Activated CD4-positive, alpha-beta T cell treated with anti-CD3 and anti-CD28 coated beads for 48 hours (primary cell): ENCODE results near the gene CHN1.

Source experiments
- DNase-seq: peaks from one replicate; pipeline ENCODE4 v3.0.0-alpha.2; 2020

Gene CHN1

DNA sequence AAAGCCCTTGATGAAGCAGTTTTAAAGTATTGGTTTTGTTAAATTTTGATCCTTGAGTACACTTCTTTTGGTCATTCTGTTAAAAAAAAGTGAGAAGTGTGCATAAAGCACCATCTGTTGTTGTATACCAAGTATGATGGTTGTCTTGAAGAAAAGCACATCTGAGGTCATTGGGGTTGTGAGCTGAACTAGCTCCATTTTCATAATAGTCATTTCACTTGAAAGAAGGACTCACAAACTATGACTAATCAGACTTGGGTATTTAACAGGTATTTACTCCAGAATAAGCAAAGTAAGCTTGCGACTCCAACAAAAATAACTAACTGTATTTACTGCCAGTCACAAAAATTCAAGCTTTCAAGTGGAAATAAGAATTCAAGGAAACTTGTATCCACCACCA is 35.1 kb downstream of the CHN1 start:
- DNase-seq = no peak

DNA sequence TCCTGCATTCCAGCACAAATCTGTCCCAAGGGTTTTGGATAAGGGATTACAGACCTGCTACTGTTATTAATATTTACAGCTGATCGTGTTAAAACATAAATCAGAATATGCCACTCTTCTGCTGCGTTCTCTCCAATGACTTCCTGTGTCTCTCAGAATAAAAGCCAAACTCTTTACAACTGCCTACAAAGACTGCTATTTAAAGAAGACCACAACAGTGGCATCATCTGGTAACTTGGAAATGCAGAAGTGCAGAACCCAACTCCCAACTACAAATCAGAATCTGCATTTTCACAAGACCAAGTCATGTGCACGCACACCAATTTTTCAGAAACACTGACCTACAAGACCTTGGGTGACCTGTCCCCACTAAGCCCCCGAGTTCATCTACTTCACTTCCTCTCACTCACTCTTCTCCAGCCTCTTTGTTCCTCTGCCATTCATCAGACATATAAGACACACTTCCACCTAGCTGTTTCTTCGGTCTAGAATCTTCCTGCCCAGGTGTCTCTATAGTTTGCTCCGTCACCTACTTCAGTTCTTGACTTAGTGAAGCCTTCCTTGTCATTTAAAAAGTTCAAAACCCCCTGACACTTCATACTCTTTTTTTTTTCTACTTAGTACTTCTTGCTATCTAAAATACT is 36.0 kb downstream of the CHN1 start:
- DNase-seq = no peak

DNA sequence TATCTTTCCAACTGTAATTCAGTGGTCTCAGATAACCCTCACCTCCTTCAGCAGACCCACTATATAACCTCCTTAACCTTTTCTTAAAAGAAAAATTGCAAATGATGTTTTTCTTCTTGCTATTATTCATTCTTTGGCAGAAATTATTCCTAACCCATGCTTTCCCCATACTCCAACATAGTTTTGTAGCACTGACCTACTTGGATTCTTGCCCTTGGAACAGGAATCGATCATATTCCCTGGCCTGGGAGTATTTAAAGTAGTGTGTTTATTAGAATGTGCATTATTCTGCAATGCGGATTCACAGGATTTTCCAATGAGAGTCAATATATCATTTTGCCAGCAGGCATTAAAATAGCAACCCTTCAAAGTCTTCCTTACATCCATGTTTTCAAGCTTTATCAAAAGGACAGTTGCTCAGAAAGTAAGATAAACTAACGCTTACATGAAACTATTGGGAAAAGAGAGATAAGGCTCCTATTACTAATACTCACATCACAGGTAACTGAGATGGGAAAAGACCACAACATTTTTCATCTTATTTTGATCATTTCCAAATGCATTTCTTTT is 37.4 kb downstream of the CHN1 start:
- DNase-seq = no peak

DNA sequence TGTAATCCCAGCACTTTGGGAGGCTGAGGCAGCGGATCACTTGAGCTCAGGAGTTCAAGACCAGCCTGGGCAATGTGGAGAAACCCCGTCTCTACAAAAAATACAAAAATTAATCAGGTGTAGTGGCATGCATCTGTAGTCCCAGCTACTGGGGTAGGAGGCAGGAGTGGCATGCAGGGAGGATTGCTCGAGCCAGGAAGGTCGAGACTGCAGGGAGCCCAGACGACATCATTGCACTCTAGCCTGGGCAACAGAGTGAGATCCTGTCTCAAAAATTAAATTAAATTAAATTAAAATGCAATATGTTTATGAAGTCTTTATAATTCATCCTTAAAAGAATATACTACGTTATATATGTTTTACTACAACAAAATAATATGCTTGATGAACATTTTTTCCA is 38.1 kb downstream of the CHN1 start:
- DNase-seq = no peak

DNA sequence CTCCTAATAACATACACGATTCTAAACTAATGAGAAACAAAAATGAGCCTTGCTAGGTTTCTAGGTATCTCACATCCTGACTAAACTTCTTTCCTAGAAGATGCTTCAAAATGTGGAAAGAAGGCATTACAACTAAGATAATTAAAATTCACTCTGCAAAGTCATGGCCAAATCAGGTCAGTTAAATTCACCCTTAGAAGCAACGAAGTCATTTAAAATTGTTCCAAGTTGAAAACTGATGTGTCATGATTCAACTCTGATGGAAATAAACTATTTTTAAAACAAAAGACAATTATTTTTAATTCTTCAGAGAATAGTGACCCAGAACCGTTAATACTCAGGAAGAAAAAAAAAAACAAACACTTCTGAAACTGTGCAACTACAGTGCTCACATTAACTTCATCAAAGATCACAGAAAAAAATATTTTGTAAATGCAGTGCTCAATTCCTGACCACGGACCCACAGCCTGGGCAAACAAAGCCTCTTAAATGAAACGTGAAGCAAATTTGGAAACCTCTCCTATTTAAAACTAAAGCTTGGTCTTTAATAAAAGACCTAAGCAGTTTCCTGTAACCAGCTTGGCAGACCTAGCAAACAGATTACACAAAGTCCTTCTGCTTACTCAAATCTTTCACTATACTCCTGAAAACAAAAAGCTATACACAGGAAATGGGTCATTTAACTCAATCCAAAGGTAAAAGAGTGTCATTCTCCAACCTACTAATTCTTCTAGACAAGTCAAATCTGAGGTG is 39.0 kb downstream of the CHN1 start:
- DNase-seq = no peak

DNA sequence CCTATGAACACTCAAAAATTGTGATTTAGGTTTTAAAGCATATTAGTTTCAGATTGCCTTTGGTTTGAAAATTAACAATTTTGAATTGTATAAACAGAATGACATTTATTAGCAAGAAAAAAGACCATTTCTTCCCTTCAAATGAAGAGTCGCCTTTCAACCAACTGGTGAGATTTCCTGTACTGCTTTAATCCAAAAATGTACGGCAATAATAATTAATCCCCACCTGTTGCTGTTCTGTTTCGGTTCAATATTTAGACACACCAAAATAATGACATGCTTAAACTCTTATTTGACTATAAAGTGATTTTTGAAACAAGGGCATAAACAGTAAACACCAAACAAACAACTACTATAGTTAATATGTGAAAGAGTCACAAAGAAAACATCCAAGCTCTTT is 39.6 kb downstream of the CHN1 start:
- no peak for DNase-seq

DNA sequence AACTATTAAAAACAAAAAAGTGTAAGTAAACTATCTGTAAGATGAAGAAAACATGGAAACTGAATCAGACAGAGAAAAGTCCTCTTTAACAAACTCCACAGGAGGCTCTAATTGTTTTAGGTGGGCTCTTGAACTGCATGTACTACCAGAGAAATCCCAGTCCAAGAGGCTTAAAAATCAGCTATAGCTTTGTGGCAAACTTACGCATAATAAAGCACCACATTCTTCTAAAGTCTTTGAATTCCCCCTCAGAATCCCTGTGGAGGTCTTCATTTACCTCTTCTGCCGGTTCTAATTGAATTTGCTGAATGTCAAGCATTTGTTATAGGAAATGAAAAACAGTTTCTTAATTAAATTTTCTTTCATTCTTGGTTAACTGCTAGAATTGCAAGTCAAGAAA is 40.8 kb downstream of the CHN1 start:
- DNase-seq = no peak

DNA sequence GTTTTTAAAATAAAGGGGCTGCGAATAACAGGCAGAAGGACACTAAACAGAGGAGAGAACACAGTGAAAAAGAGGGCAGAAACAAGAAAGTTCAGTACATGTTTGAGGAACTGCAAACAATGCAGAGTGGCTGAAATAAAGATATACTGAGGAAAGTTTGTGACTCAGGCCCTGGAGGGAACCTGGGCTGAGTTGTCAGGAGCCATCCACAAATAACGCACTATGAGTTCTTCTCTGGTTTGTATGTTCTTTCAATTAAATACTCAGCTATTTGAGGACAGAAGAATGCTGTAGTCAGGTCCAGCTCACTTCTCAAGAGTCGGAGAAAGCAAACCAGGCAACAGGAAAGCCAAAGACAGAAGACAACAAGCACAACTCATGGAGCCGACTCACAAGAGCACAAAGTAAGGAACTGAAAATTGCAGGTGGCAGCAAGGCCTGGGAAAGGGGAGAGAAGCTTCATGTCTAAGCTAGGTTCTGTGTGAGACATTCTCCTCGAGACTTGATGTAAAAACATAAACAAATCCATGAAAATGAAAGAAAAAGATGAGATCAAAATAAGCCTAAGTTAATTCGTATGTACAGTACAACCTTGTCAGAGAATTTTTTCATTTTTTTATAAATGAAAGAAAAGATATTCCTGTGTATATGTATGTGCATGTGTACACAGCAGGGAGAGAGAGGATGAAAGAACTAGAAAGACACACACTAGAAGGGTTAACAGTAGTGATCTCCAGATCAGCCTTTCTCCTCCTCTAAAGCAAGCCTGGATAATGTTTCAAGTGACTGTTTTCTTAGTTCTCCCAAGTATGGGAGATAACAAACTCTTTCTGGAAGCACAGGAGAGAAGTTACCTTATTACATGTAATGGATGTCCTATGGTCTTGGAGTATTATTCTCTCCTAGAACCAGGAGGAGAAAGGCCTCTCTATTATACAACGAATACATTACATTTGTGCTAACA is 41.5 kb downstream of the CHN1 start:
- no peak for DNase-seq

DNA sequence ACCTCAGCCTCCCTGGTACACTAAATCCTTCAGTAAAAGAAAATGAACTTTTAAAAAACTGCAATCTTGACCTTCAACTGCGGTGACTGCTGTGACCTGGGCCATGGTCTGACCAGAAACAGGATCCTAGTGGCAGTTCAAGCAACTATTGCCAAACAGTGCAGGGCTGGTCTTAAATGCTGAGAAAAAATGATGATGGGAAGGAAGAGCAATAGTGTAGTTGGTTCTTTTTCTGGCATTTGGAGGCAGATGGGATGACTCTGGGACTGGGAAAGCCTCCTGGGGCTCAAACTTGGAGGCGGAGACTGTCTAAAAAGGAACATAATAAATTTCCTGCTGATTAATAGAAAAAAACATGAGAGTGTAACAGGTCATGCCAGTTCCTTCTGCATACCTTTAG is 45.4 kb downstream of the CHN1 start:
- DNase-seq = no peak

DNA sequence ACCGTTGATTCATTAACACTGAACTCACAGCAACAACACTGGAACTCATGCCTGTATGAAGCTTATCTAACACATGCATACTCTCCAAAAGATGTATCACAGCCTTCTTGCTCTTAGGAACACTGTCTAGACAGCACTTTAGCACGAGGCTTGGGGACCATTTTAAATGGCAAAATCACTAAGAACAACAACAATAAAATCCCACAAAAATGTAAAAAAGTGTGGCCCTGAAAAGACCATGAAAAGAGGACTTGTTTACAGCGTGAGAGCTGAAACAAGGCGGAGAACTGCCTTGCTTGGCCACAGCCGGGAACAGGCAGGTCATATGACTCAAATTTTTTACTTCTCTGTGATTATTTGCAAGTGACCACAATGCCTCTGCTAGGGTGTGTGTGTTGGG is 48.1 kb downstream of the CHN1 start:
- no peak for DNase-seq

DNA sequence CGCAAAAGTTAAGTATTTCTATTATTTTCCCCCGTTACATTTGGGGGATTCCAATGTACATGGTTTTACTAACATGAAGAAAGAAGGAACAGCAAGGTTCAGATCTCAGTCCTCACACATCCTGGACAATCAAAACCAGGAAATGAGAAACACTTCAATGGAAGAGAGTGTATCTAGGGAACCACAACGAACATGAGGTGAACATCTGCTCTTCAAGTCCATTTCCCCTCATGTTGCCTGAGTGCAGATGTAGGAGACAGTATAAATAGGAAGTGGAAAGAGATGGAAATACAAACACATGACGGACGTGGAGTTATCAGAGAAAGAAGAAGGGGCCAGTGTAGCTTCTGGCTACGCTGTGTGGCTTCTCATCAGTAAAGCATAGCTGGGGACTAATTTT is 52.6 kb downstream of the CHN1 start:
- DNase-seq = no peak

DNA sequence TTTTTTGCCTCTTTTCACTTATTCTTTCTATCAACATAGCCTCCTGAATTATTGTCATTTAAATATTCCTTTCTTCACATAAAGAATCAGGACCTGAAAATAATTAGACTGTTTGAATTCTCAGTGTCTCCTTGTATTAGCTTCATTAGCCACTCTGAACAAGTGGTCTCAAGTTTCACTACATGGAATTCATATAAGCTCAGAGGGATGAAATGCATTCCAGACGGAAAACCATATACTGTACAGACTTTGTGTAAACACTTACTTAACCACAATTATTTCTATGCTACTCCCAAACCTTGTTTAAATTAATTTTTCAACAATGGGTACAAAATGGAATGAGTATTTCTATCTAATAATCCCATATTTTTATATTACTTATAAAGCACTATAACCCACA is 53.4 kb downstream of the CHN1 start:
- DNase-seq = no peak

DNA sequence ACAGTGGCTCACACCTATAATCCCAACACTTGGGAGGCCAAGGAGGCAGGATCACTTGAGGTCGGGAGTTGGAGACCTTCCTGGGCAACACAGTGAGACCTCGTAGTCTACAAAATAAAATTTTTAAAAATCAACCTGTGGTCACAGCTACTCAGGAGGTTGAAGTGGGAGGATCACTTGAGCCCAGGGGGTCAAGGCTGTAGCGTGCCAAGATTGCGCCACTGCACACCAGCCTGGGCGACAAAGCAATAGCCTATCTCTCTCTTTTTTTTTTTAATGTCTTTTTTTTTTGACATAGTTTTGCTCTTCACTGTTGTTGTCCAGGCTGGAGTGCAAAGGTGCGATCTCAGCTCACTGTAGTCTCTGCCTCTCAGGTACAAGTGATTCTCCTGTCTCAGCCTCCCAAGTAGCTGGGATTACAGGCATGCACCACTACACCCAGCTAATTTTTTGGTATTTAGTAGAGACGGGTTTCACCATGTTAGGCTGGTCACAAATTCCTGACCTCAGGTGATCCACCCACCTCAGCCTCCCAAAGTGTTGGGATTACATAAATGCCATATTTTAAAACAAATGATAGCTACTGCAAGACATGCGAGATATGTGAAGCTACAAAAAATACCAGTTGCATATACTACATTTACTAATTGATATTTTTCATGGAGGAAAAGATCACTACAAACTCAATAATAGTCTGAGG is 55.0 kb downstream of the CHN1 start:
- DNase-seq = no peak

DNA sequence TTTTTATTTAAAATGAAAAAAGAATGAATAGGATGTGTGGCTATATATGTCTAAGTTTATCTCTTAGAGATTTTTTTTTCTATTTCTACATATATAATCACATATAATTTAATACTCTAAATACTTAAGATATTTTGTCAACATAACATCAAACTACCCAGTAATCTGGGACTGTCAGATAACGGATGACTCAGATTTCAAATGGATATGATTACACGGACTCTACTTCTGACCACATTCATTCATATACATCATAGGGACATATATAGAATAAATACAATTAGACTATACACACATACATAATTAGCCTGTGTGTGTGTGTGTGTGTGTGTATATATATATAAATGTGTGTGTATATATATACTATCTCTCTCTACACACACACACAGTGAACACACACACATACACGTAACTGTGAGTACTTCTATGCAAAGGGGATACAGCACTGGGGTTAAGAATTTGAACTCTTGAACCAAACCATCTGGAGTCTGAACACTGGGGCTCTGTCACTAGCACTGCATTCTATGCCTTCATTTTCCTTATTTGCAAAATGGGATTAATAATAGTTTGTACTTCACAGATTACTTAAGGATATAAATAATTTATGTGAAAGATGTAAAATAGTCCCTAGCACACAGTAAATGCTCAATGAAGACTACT is 59.5 kb downstream of the CHN1 start:
- no peak for DNase-seq

DNA sequence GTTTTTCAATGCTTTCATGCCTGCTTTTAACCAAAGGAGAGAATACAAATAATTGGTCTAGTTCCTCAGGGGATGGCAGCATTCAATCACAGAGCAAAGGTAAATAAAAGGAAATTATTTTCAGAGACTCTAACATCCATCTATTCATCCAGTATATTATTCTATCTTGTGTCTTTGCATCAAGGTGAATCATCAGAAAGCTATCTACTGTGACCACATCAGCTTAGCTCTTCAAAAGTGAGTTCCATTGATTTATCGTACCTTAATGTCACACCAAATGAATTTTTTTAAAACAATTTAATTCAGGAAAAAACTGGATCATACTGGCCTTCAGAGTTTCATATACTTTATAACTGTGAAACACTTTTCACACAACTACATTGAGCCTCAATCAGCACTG is 66.1 kb downstream of the CHN1 start:
- no peak for DNase-seq

DNA sequence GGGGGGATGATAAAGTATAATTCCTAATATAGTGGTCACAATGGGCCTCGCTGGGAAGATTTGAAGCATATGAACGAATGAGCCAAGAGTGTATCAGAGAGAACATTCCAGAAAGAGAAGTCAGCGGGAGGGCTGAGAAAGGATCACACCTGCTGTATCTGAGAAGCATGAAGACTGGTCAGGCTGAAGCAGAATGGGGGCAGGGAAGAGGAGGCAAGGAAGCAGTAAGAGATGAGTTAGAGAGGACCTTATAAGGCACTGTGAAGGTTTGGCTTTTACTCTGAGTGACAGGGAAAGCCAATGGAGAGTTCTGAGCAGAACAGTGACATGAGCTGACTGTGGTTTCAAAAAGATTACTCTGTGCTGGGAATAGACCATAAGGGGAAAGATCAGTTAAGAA is 73.5 kb downstream of the CHN1 start:
- DNase-seq = no peak

DNA sequence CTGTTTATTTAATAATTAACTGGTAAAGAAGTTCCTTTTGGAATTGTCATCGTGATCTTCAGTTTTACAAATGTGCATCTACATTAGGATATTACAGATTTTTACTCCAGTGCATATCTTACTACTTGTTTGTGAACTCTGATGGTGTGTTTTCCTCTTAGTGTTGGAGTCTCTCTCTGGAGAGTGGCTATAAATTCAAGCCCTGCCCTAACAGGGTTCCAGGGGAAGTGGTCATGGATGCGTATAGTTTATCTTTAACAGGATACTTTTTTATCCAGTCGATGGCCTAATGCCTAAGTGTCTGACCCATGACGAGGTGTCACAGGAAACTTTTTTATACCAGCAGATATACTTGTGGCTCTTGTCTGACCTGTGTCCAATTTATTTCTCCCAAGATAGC is 75.4 kb downstream of the CHN1 start:
- DNase-seq = no peak

DNA sequence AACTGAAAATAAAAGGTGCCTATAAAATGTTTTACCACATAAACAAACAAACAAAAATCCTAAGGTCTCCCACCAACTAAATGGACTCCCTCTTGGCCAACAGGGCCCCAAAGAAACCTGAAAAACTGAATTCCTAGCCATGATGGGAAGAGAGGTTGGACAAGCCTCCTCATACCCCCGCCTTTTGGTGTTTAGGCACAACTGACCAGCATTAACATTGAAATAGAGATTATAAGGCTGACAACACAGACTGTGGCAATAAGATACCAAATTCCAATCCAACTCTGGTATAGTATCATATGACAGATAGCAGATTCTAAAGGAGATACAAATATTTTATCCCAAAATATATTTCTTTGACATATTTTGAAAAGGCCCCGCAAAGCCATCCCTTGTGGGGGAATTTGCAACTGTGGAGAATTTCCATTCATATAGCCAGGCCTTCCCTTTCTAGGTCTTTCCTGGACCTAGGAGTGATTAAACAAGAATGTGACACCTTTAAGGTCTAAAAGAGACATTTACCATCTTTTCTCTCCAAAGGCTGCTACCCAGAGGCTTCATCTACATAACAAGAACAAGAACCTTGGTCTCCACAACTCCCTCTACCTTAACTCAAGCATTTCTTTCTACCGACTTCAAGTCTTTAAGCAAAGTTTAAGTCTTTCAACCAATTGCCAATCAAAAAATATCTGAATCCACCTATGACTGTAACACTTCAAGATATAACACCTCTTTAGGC is 80.0 kb downstream of the CHN1 start:
- DNase-seq = no peak

DNA sequence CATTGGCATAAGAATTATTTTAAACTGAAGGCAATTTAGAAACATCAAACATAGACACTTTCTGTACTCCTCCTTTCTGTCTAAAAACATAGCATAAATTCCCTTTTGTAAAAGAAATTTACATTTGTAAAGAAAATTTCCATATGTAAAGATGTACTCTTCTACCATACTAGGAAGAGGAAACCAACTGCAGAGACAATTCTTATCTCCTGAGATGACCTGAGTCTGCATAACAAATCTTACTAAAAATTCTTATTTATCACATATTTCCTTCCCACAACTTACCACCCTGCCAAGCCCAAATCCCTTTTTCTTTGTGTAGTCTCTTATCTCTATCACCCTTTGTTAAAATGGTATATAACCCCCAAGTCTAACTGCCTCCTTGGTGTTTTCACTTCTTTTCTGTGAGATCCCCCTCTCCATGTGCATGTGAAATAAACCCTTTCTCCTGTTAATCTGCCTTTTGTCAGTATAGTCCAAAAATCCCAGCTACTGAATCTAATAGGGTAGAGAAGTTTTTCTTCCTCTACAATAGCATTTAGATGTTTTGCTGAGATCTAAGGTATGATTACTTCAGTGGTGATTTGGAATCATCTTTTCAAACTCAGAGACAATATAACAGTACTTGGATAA is 81.0 kb downstream of the CHN1 start:
- DNase-seq = no peak

DNA sequence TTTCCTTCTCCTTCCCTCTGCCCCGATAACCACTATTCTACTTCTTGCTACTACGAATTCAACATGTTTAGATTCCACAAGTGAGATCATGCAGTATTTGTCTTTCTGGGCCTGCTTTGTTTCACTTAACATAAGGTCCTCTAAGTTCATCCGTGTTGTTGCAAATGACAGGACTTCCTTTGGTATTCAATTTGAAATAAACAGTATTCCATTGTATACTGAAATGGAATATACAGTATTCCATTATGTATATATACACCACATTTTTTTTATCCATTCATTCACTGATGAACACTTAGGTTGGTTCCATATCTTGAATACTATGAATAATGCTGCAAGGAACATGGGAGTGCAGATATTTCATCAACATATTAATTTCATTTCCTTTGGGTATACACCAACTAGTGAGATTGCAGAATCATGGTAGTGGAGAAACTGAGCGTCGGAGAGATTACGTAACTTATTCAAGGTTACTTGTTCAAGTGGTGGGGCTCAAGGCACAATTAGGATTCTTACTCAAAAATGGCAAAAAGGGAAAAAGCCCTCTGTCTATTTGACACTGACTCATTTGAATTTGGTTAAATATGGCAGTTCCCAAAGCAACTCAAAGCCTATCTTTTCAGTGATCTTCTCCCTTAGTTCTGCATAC is 85.1 kb downstream of the CHN1 start:
- no peak for DNase-seq
